ENCODE measurements around the gene SOX3. TPM values are rescaled to one million over a fixed set of nuclear protein-coding genes. Genes with fewer than 3 reads are reported as not detected.

Gene SOX3
- total RNA-seq, 1 experiment from 2014 or later, result not detected

- Histone ChIP-seq H3K9me3 (replicated peaks) (no peaks in the 10 kb centered on the region), H3K27ac (no peak overlapping the region), H3K36me3 (no peaks in the 10 kb centered on the region), H3K4me1 (no peaks in the 10 kb centered on the region), H3K4me3 (no peak overlapping the region), H3K27me3 (no peaks in the 10 kb centered on the region)
- no peak for DNase-seq
Observed at GRCh38 chrX:140503714-140504351, 1.0 kb downstream of the SOX3 start.

GRCh38 chrX:140503238-140503601 lies 1.6 kb downstream of the SOX3 start:
- Histone ChIP-seq H3K36me3 (no peaks in the 10 kb centered on the region), H3K27ac (no peak overlapping the region), H3K27me3 (no peaks in the 10 kb centered on the region), H3K9me3 (replicated peaks) (no peaks in the 10 kb centered on the region), H3K4me1 (no peaks in the 10 kb centered on the region), H3K4me3 (no peak overlapping the region)
- no peak for DNase-seq

GRCh38 chrX:140502491-140503237 lies 2.2 kb downstream of the SOX3 start:
- Histone ChIP-seq H3K9me3 (replicated peaks) (no peaks in the 10 kb centered on the region), H3K4me3 (no peak overlapping the region), H3K4me1 (no peaks in the 10 kb centered on the region), H3K36me3 (no peaks in the 10 kb centered on the region), H3K27ac (no peak overlapping the region), H3K27me3 (no peaks in the 10 kb centered on the region)
- no peak for DNase-seq

GRCh38 chrX:140501940-140502468 lies 2.9 kb downstream of the SOX3 start:
- H3K27ac ChIP-seq, result no peak overlapping the region
- DNase-seq, result no peak
- H3K27me3 ChIP-seq, result no peaks in the 10 kb centered on the region

GRCh38 chrX:140501321-140501720 lies 3.5 kb downstream of the SOX3 start:
- H3K9me3 ChIP-seq (replicated peaks), result no peaks in the 10 kb centered on the region
- H3K4me1 ChIP-seq, result no peaks in the 10 kb centered on the region
- no peaks in the 10 kb centered on the region for H3K27me3 ChIP-seq
- no peak overlapping the region for H3K27ac ChIP-seq
- no peak for DNase-seq
- no peak overlapping the region for H3K4me3 ChIP-seq
- H3K36me3 ChIP-seq, result no peaks in the 10 kb centered on the region

More at GRCh38 chrX:140501940-140502468, 2.9 kb downstream of the SOX3 start:
- no peaks in the 10 kb centered on the region for H3K4me1 ChIP-seq
- H3K36me3 ChIP-seq, result no peaks in the 10 kb centered on the region
- H3K4me3 ChIP-seq, result no peak overlapping the region
- H3K9me3 ChIP-seq (replicated peaks), result no peaks in the 10 kb centered on the region

- H3K36me3 ChIP-seq, result no peaks in the 10 kb centered on the region
- no peak overlapping the region for H3K27ac ChIP-seq
- no peaks in the 10 kb centered on the region for H3K27me3 ChIP-seq
Observed at GRCh38 chrX:140500441-140500840, 4.4 kb downstream of the SOX3 start.

GRCh38 chrX:140495739-140496138 lies 9.1 kb downstream of the SOX3 start:
- Histone ChIP-seq H3K27me3 (no peaks in the 10 kb centered on the region), H3K27ac (no peak overlapping the region), H3K4me1 (no peaks in the 10 kb centered on the region), H3K9me3 (replicated peaks) (no peaks in the 10 kb centered on the region), H3K36me3 (no peaks in the 10 kb centered on the region), H3K4me3 (no peak overlapping the region)
- DNase-seq, result no peak

More at GRCh38 chrX:140500441-140500840, 4.4 kb downstream of the SOX3 start:
- no peak overlapping the region for H3K4me3 ChIP-seq
- no peaks in the 10 kb centered on the region for H3K9me3 ChIP-seq (replicated peaks)
- no peaks in the 10 kb centered on the region for H3K4me1 ChIP-seq
- DNase-seq, result no peak

GRCh38 chrX:140492066-140492994 lies 12.5 kb downstream of the SOX3 start:
- no peaks in the 10 kb centered on the region for H3K4me1 ChIP-seq
- H3K4me3 ChIP-seq, result no peak overlapping the region
- DNase-seq, result no peak

GRCh38 chrX:140480765-140481164 lies 24.1 kb downstream of the SOX3 start:
- Histone ChIP-seq H3K27ac (no peak overlapping the region), H3K9me3 (replicated peaks) (no peaks in the 10 kb centered on the region), H3K4me3 (no peak overlapping the region), H3K36me3 (no peaks in the 10 kb centered on the region), H3K27me3 (no peaks in the 10 kb centered on the region), H3K4me1 (no peaks in the 10 kb centered on the region)
- DNase-seq, result peak; percentile 4 to 12

More at GRCh38 chrX:140492066-140492994, 12.5 kb downstream of the SOX3 start:
- no peaks in the 10 kb centered on the region for H3K36me3 ChIP-seq
- H3K27me3 ChIP-seq, result no peaks in the 10 kb centered on the region
- no peak overlapping the region for H3K27ac ChIP-seq
- no peaks in the 10 kb centered on the region for H3K9me3 ChIP-seq (replicated peaks)

GRCh38 chrX:140477987-140478386 lies 26.9 kb downstream of the SOX3 start:
- Histone ChIP-seq H3K4me3 (no peak overlapping the region), H3K27me3 (no peaks in the 10 kb centered on the region), H3K36me3 (no peaks in the 10 kb centered on the region), H3K27ac (no peak overlapping the region), H3K9me3 (replicated peaks) (no peaks in the 10 kb centered on the region), H3K4me1 (no peaks in the 10 kb centered on the region)
- DNase-seq, result no peak

- Histone ChIP-seq H3K9me3 (replicated peaks) (no peaks in the 10 kb centered on the region), H3K27me3 (no peaks in the 10 kb centered on the region), H3K4me3 (no peak overlapping the region), H3K27ac (no peak overlapping the region), H3K36me3 (no peaks in the 10 kb centered on the region), H3K4me1 (no peaks in the 10 kb centered on the region)
- DNase-seq, result no peak
Observed at GRCh38 chrX:140475025-140475424, 29.8 kb downstream of the SOX3 start.

GRCh38 chrX:140467211-140467610 lies 37.7 kb downstream of the SOX3 start:
- Histone ChIP-seq H3K4me1 (no peaks in the 10 kb centered on the region), H3K9me3 (replicated peaks) (no peaks in the 10 kb centered on the region), H3K36me3 (no peaks in the 10 kb centered on the region), H3K27ac (no peak overlapping the region), H3K27me3 (no peaks in the 10 kb centered on the region), H3K4me3 (no peak overlapping the region)
- no peak for DNase-seq
